Stimulated activated naive B cell treated with anti-CD40 and anti-IgM and Interleukin-4, amounts not matched to agents 10 μg/mL and 1 μg/mL and 100 μg/mL, for 72 hours (primary cell): ENCODE measurements around the gene CFDP1.

Experiments
- ATAC-seq, 2 donors: fragments of 150-1000 bp; cut with Tn5 transposase; replicated peaks; 2 replicates each; pipeline ENCODE4 v1.10.0; 2021; ENCODE audit warnings: moderate library complexity in 1 of 2
- DNase-seq: peaks from one replicate; pipeline ENCODE4 v3.0.0; 2021
- H3K27ac Mint-ChIP-seq: one replicate; pipeline ENCODE4 v1.8.0; 2022; ENCODE audit warnings: mild to moderate bottlenecking, mixed read lengths
- H3K27me3 Mint-ChIP-seq, 2 donors: one replicate each; pipeline ENCODE4 v1.8.0; 2022; ENCODE audit warnings: mixed read lengths in 2 of 2
- H3K36me3 Mint-ChIP-seq, 2 donors: one replicate each; pipeline ENCODE4 v1.8.0; 2022; ENCODE audit warnings: mixed read lengths in 2 of 2, mild to moderate bottlenecking in 1 of 2
- H3K4me1 Mint-ChIP-seq, 2 donors: one replicate each; pipeline ENCODE4 v1.8.0; 2022; ENCODE audit warnings: mixed read lengths in 2 of 2, mild to moderate bottlenecking in 1 of 2
- H3K4me3 Mint-ChIP-seq, 2 donors: one replicate each; pipeline ENCODE4 v1.8.0; 2022; ENCODE audit warnings: mild to moderate bottlenecking in 2 of 2, mixed read lengths in 2 of 2, moderate library complexity in 1 of 2
- H3K9me3 Mint-ChIP-seq, 2 donors: one replicate each; pipeline ENCODE4 v1.8.0; 2022; ENCODE audit warnings: mixed read lengths in 2 of 2, mild to moderate bottlenecking in 1 of 2

The CFDP1 gene

GRCh38 chr16:75320435-75320834 is 112.9 kb downstream of the CFDP1 start:
- no peak for ATAC-seq
- DNase-seq: no peak
- no peak overlapping the region for H3K27ac Mint-ChIP-seq
- peaks cover 27 to 34% of the 10 kb centered on the region in 2 donors for H3K4me1 Mint-ChIP-seq
- H3K27me3 Mint-ChIP-seq: peaks cover 32 to 36% of the 10 kb centered on the region in 2 donors
- no peaks in the 10 kb centered on the region for H3K9me3 Mint-ChIP-seq
- H3K4me3 Mint-ChIP-seq: no peak overlapping the region
- peaks cover 30 to 42% of the 10 kb centered on the region in 2 donors for H3K36me3 Mint-ChIP-seq

GRCh38 chr16:75319513-75320411 is 113.5 kb downstream of the CFDP1 start:
- Mint-ChIP-seq H3K9me3 (no peaks in the 10 kb centered on the region), H3K4me3 (no peak overlapping the region), H3K27ac (no peak overlapping the region), H3K4me1 (peaks cover 27 to 34% of the 10 kb centered on the region in 2 donors), H3K27me3 (peaks cover 26 to 29% of the 10 kb centered on the region in 2 donors), H3K36me3 (peaks cover 27 to 35% of the 10 kb centered on the region in 2 donors)
- ATAC-seq (peak; percentile 65 to 77), DNase-seq (no peak)

- H3K36me3 Mint-ChIP-seq: peaks cover 27 to 35% of the 10 kb centered on the region in 2 donors
- H3K27ac Mint-ChIP-seq: no peak overlapping the region
- DNase-seq (no peak), ATAC-seq (no peak)
- H3K9me3 Mint-ChIP-seq: no peaks in the 10 kb centered on the region
- H3K27me3 Mint-ChIP-seq: peaks cover 25 to 29% of the 10 kb centered on the region in 2 donors
- peaks cover 25 to 34% of the 10 kb centered on the region in 2 donors for H3K4me1 Mint-ChIP-seq
- H3K4me3 Mint-ChIP-seq: no peak overlapping the region
These were observed 114.6 kb downstream of the CFDP1 start for GRCh38 chr16:75318737-75319136.

- Mint-ChIP-seq H3K4me1 (peaks cover 25 to 34% of the 10 kb centered on the region in 2 donors), H3K4me3 (no peak overlapping the region), H3K9me3 (no peaks in the 10 kb centered on the region), H3K36me3 (peaks cover 26 to 43% of the 10 kb centered on the region in 2 donors), H3K27ac (no peak overlapping the region), H3K27me3 (peaks cover 25 to 28% of the 10 kb centered on the region in 2 donors)
- DNase-seq: no peak
- ATAC-seq: peak in 1 of 2 donors; percentile 7
These were observed 115.8 kb downstream of the CFDP1 start for GRCh38 chr16:75317532-75317931.

- Mint-ChIP-seq H3K4me3 (no peak overlapping the region), H3K27me3 (peaks cover 25 to 28% of the 10 kb centered on the region in 2 donors)
- peak; percentile 53 to 80 for ATAC-seq
These were observed 116.2 kb downstream of the CFDP1 start for GRCh38 chr16:75317101-75317522.

GRCh38 chr16:75315539-75316306 is 117.6 kb downstream of the CFDP1 start:
- H3K27ac Mint-ChIP-seq: no peak overlapping the region
- H3K27me3 Mint-ChIP-seq: peaks cover 16 to 21% of the 10 kb centered on the region in 2 donors
- DNase-seq (no peak), ATAC-seq (no peak)
- H3K4me1 Mint-ChIP-seq: peaks cover 22 to 23% of the 10 kb centered on the region in 2 donors
- peaks cover 30 to 47% of the 10 kb centered on the region in 2 donors for H3K36me3 Mint-ChIP-seq
- no peaks in the 10 kb centered on the region for H3K9me3 Mint-ChIP-seq
- no peak overlapping the region for H3K4me3 Mint-ChIP-seq

More at GRCh38 chr16:75317101-75317522, 116.2 kb downstream of the CFDP1 start:
- peak; percentile 11 for DNase-seq
- Mint-ChIP-seq H3K4me1 (peaks cover 25 to 34% of the 10 kb centered on the region in 2 donors), H3K9me3 (no peaks in the 10 kb centered on the region), H3K36me3 (peaks cover 26 to 44% of the 10 kb centered on the region in 2 donors), H3K27ac (no peak overlapping the region)

- peaks cover 8 to 9% of the 10 kb centered on the region in 2 donors for H3K4me1 Mint-ChIP-seq
- H3K9me3 Mint-ChIP-seq: no peaks in the 10 kb centered on the region
- DNase-seq: no peak
- no peak overlapping the region for H3K4me3 Mint-ChIP-seq
- no peak overlapping the region for H3K27ac Mint-ChIP-seq
- peaks cover 41 to 65% of the 10 kb centered on the region in 2 donors for H3K36me3 Mint-ChIP-seq
- ATAC-seq: no peak
- peaks cover 14 to 28% of the 10 kb centered on the region in 2 donors for H3K27me3 Mint-ChIP-seq
These were observed 120.4 kb downstream of the CFDP1 start for GRCh38 chr16:75312875-75313274.

GRCh38 chr16:75311383-75311938 is 121.8 kb downstream of the CFDP1 start:
- Mint-ChIP-seq H3K4me1 (peaks cover under 1 to 6% of the 10 kb centered on the region in 2 donors), H3K27ac (no peak overlapping the region), H3K27me3 (peaks cover 7 to 21% of the 10 kb centered on the region in 2 donors), H3K36me3 (peaks cover 35 to 63% of the 10 kb centered on the region in 2 donors), H3K9me3 (no peaks in the 10 kb centered on the region), H3K4me3 (no peak overlapping the region)
- DNase-seq (no peak), ATAC-seq (no peak)

GRCh38 chr16:75310541-75310940 is 122.8 kb downstream of the CFDP1 start:
- ATAC-seq (no peak), DNase-seq (no peak)
- Mint-ChIP-seq H3K36me3 (peaks cover 28 to 59% of the 10 kb centered on the region in 2 donors), H3K27ac (no peak overlapping the region), H3K27me3 (peaks cover 7 to 21% of the 10 kb centered on the region in 2 donors), H3K4me1 (peaks cover 9 to 12% of the 10 kb centered on the region in 2 donors), H3K4me3 (no peak overlapping the region), H3K9me3 (no peaks in the 10 kb centered on the region)

- DNase-seq (no peak), ATAC-seq (no peak)
- no peaks in the 10 kb centered on the region for H3K9me3 Mint-ChIP-seq
- H3K4me3 Mint-ChIP-seq: no peak overlapping the region
- H3K27me3 Mint-ChIP-seq: peaks cover 7 to 21% of the 10 kb centered on the region in 2 donors
- H3K27ac Mint-ChIP-seq: no peak overlapping the region
- peaks cover 11 to 17% of the 10 kb centered on the region in 2 donors for H3K4me1 Mint-ChIP-seq
- H3K36me3 Mint-ChIP-seq: peaks cover 31 to 63% of the 10 kb centered on the region in 2 donors
These were observed 123.3 kb downstream of the CFDP1 start for GRCh38 chr16:75309899-75310430.

GRCh38 chr16:75309156-75309555 is 124.1 kb downstream of the CFDP1 start:
- no peaks in the 10 kb centered on the region for H3K9me3 Mint-ChIP-seq
- peaks cover 7 to 18% of the 10 kb centered on the region in 2 donors for H3K27me3 Mint-ChIP-seq
- no peak for DNase-seq
- H3K4me1 Mint-ChIP-seq: peaks cover 11 to 20% of the 10 kb centered on the region in 2 donors
- no peak overlapping the region for H3K4me3 Mint-ChIP-seq
- no peak overlapping the region for H3K27ac Mint-ChIP-seq
- H3K36me3 Mint-ChIP-seq: peaks cover 36 to 67% of the 10 kb centered on the region in 2 donors
- no peak for ATAC-seq

GRCh38 chr16:75308011-75308410 is 125.3 kb downstream of the CFDP1 start:
- peaks cover 40 to 65% of the 10 kb centered on the region in 2 donors for H3K36me3 Mint-ChIP-seq
- peaks cover 11 to 20% of the 10 kb centered on the region in 2 donors for H3K4me1 Mint-ChIP-seq
- DNase-seq: no peak
- no peak overlapping the region for H3K27ac Mint-ChIP-seq
- H3K4me3 Mint-ChIP-seq: no peak overlapping the region
- H3K9me3 Mint-ChIP-seq: no peaks in the 10 kb centered on the region
- no peak for ATAC-seq
- peaks cover 7 to 15% of the 10 kb centered on the region in 2 donors for H3K27me3 Mint-ChIP-seq

- Mint-ChIP-seq H3K4me1 (peaks cover 11 to 20% of the 10 kb centered on the region in 2 donors), H3K4me3 (no peak overlapping the region), H3K9me3 (no peaks in the 10 kb centered on the region), H3K36me3 (peaks cover 43 to 63% of the 10 kb centered on the region in 2 donors), H3K27ac (no peak overlapping the region), H3K27me3 (peaks cover 7 to 15% of the 10 kb centered on the region in 2 donors)
- DNase-seq (no peak), ATAC-seq (no peak)
These were observed 125.8 kb downstream of the CFDP1 start for GRCh38 chr16:75307506-75307905.
